WERI-Rb-1 (cell line): ENCODE results near the gene SLU7.

Experiments used
- DNase-seq: peaks from one replicate; pipeline ENCODE4 v3.0.0-alpha.2; 2020
- H3K27ac ChIP-seq: fragments of 250-450 bp; sonication (Bioruptor Pico); 2 replicates; pipeline ENCODE4 v1.5.1; 2020; ENCODE audit warnings: mild to moderate bottlenecking, moderate library complexity
- H3K27me3 ChIP-seq: fragments of 250-450 bp; sonication (Bioruptor Pico); 2 replicates; pipeline ENCODE4 v1.5.1; 2021; ENCODE audit warnings: mild to moderate bottlenecking, low read depth, moderate library complexity; ENCODE audit not compliant: insufficient read depth, severe bottlenecking
- H3K36me3 ChIP-seq: fragments of 250-450 bp; sonication (Bioruptor Pico); 2 replicates; pipeline ENCODE4 v1.5.1; 2020; ENCODE audit warnings: mild to moderate bottlenecking, moderate library complexity
- H3K4me3 ChIP-seq: 2 replicates; pipeline ENCODE4 v1.5.1; 2011; ENCODE audit warnings: low read depth, mild to moderate bottlenecking, control low read depth, low read length
- H3K9me3 ChIP-seq: fragments of 250-450 bp; sonication (Bioruptor Pico); 2 replicates; pipeline ENCODE4 v1.5.1; 2021; ENCODE audit warnings: mild to moderate bottlenecking, moderate library complexity; ENCODE audit not compliant: severe bottlenecking
- CTCF ChIP-seq: IDR thresholded peaks from 2 replicates; pipeline ENCODE4 v1.5.1; 2011; ENCODE audit warnings: low read depth, mild to moderate bottlenecking, control low read depth, inconsistent platforms, low read length

The SLU7 gene

DNA sequence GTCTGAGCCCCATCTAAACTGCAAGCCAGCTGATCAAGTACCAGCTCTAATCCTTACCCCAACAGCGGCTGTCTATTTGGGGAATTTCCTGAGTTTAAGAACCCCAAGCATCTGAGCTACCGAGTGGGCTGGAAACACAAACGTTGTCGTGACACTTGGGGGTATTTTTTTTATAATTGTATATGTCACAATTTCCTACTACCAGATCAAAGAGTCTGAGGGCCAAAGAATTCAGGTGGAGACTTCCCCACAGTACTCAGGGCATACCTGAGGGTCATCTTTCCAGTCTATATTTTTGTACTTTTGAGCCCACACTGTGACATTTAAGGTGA is 45.6 kb upstream of the SLU7 start:
- no peak for TF ChIP-seq CTCF
- Histone ChIP-seq H3K4me3 (no peak overlapping the region), H3K36me3 (no peaks in the 10 kb centered on the region), H3K9me3 (peaks cover 8% of the 10 kb centered on the region), H3K27me3 (no peaks in the 10 kb centered on the region), H3K27ac (no peak overlapping the region)
- no peak for DNase-seq

GRCh38 chr5:160463740-160464465 is 45.0 kb upstream of the SLU7 start:
- DNase-seq = no peak
- Histone ChIP-seq H3K9me3 (peaks cover 8% of the 10 kb centered on the region), H3K36me3 (no peaks in the 10 kb centered on the region), H3K27me3 (no peaks in the 10 kb centered on the region), H3K4me3 (no peak overlapping the region), H3K27ac (no peak overlapping the region)
- no peak for TF ChIP-seq CTCF

GRCh38 chr5:160463227-160463626 is 44.3 kb upstream of the SLU7 start:
- no peak for DNase-seq
- Histone ChIP-seq H3K36me3 (no peaks in the 10 kb centered on the region), H3K9me3 (peaks cover 8% of the 10 kb centered on the region), H3K27me3 (no peaks in the 10 kb centered on the region), H3K27ac (no peak overlapping the region), H3K4me3 (no peak overlapping the region)
- TF ChIP-seq CTCF = no peak

DNA sequence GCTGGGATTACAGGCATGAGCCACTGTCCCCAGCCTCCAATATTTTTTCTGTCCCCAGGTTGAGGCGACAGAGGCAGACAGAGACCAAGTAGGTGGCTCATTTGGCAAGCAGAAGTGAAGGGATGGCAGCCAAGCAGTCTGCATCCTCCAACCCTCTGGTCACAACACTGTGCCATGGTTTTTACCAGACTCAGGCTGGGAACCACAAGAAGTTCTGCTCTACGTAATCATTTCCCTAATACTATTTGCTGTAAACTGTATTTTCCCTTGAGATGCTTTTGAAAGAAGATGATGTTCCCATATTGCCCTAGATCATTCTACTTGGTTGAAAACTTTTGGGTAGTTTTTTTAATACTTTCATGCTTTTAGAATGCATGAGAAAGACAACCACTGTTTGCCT is 43.3 kb upstream of the SLU7 start:
- TF ChIP-seq CTCF = no peak
- Histone ChIP-seq H3K9me3 (peaks cover 8% of the 10 kb centered on the region), H3K4me3 (no peak overlapping the region), H3K27ac (no peak overlapping the region), H3K36me3 (no peaks in the 10 kb centered on the region), H3K27me3 (no peaks in the 10 kb centered on the region)
- DNase-seq = no peak

GRCh38 chr5:160461378-160461777 is 42.5 kb upstream of the SLU7 start:
- no peaks in the 10 kb centered on the region for H3K36me3 ChIP-seq
- H3K27ac ChIP-seq = no peak overlapping the region
- no peak for TF ChIP-seq CTCF
- H3K4me3 ChIP-seq = no peak overlapping the region
- peaks cover 8% of the 10 kb centered on the region for H3K9me3 ChIP-seq
- H3K27me3 ChIP-seq = no peaks in the 10 kb centered on the region
- DNase-seq = no peak
